HG03558 (cell line): ENCODE measurements around the gene SOD3.

Source experiments
- ATAC-seq: cut with Tn5 transposase; IDR thresholded peaks from one replicate; pipeline ENCODE4 v1.9.1; 2021; ENCODE audit warnings: moderate number of reproducible peaks; ENCODE audit not compliant: unreplicated experiment; ENCODE audit errors: extremely low read depth

Gene SOD3

GRCh38 chr4:24774452-24774851, 20.9 kb upstream of the SOD3 start:
- no peak for ATAC-seq

GRCh38 chr4:24775032-24775605, 20.3 kb upstream of the SOD3 start:
- no peak for ATAC-seq

GRCh38 chr4:24775750-24776149, 19.6 kb upstream of the SOD3 start:
- no peak for ATAC-seq

GRCh38 chr4:24777536-24778463, 17.6 kb upstream of the SOD3 start:
- ATAC-seq, result no peak

GRCh38 chr4:24778464-24779225, 16.7 kb upstream of the SOD3 start:
- no peak for ATAC-seq

GRCh38 chr4:24780936-24781495, 14.4 kb upstream of the SOD3 start:
- ATAC-seq, result no peak

GRCh38 chr4:24781999-24782745, 13.2 kb upstream of the SOD3 start:
- no peak for ATAC-seq

- ATAC-seq, result no peak
These were observed 11.9 kb upstream of the SOD3 start for GRCh38 chr4:24783506-24783905.

- ATAC-seq, result no peak
These were observed 4.3 kb upstream of the SOD3 start for GRCh38 chr4:24791043-24791442.

- no peak for ATAC-seq
These were observed 2.8 kb upstream of the SOD3 start for GRCh38 chr4:24792552-24792951.

GRCh38 chr4:24793219-24794005, 2.0 kb upstream of the SOD3 start:
- ATAC-seq, result no peak

- no peak for ATAC-seq
These were observed 1.3 kb upstream of the SOD3 start for GRCh38 chr4:24794051-24794450.

GRCh38 chr4:24794480-24794879, 893 bp upstream of the SOD3 start:
- no peak for ATAC-seq

GRCh38 chr4:24795666-24796381, 451 bp downstream of the SOD3 start:
- no peak for ATAC-seq

- ATAC-seq, result no peak
These were observed 1.2 kb downstream of the SOD3 start for GRCh38 chr4:24796620-24797019.

GRCh38 chr4:24798036-24798610, 2.8 kb downstream of the SOD3 start:
- no peak for ATAC-seq

- no peak for ATAC-seq
These were observed 3.8 kb downstream of the SOD3 start for GRCh38 chr4:24799196-24799543.

GRCh38 chr4:24799544-24800324, 4.4 kb downstream of the SOD3 start:
- ATAC-seq, result no peak
